Testis (tissue), 2 donors: ENCODE results near the gene WNT2.

Experiments
- CTCF ChIP-seq, 3 experiments: fragments of 450-650 bp in 2 of 3; fragments of 200-600 bp in 1 of 3; sonication (generic) in 1 of 3; IDR thresholded peaks; one replicate each; pipeline ENCODE4 v1.5.1; 2016 to 2019; ENCODE audit warnings: antibody characterized with exemption in 3 of 3, mild to moderate bottlenecking in 2 of 3, moderate library complexity in 1 of 3
- POLR2A ChIP-seq: fragments of 450-650 bp; IDR thresholded peaks from one replicate; pipeline ENCODE4 v1.6.1; 2017; ENCODE audit warnings: antibody characterized with exemption, mild to moderate bottlenecking, moderate library complexity

GRCh38 chr7:117319181-117319580, 3.7 kb downstream of the WNT2 start:
- TF ChIP-seq POLR2A, result no peak
- TF ChIP-seq CTCF (IDR thresholded peaks at IDR 0.05), result no peak
